Uterus (tissue), 2 donors: Measurements from ENCODE around the gene YLPM1.

ENCODE experiments used
- POLR2A ChIP-seq, 2 donors: fragments of 450-650 bp; IDR thresholded peaks; one replicate each; pipeline ENCODE4 v1.6.1; 2016; ENCODE audit warnings: antibody characterized with exemption in 2 of 2, mild to moderate bottlenecking in 1 of 2, moderate library complexity in 1 of 2
- TF ChIP-seq, protein P1 (sequence below), 4 experiments: fragments of 200-600 bp in 2 of 4; fragments of 450-650 bp in 2 of 4; sonication (generic) in 2 of 4; IDR thresholded peaks; one replicate each; pipeline ENCODE4 v1.5.1; 2016 to 2019; ENCODE audit warnings: antibody characterized with exemption in 4 of 4, mild to moderate bottlenecking in 2 of 4, moderate library complexity in 1 of 4

DNA sequence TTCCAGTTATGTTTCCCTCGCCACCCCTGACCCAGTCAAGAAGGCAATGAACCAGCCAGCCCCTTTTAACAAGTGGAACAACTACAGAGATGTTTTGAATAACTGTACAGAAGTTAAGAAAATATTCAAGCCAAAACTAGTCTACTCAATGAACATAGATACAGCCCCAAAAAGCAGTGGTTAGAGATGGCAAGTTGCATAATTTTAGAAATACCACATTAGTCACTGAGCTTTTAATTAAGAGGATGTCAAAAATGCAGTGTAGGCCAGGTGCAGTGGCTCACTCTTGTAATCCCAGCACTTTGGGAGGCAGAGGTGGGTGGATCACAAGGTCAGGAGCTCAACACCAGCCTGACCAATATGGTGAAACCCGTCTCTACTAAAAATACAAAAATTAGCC, 85.7 kb downstream of the YLPM1 start:
- no peak for TF ChIP-seq POLR2A (IDR thresholded peaks at IDR 0.05)
- TF ChIP-seq, protein P1, sequence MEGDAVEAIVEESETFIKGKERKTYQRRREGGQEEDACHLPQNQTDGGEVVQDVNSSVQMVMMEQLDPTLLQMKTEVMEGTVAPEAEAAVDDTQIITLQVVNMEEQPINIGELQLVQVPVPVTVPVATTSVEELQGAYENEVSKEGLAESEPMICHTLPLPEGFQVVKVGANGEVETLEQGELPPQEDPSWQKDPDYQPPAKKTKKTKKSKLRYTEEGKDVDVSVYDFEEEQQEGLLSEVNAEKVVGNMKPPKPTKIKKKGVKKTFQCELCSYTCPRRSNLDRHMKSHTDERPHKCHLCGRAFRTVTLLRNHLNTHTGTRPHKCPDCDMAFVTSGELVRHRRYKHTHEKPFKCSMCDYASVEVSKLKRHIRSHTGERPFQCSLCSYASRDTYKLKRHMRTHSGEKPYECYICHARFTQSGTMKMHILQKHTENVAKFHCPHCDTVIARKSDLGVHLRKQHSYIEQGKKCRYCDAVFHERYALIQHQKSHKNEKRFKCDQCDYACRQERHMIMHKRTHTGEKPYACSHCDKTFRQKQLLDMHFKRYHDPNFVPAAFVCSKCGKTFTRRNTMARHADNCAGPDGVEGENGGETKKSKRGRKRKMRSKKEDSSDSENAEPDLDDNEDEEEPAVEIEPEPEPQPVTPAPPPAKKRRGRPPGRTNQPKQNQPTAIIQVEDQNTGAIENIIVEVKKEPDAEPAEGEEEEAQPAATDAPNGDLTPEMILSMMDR (IDR thresholded peaks at IDR 0.05), result no peak
